Gastrocnemius medialis (tissue), 4 donors: Measurements from ENCODE around the gene RPA3.

Source experiments
- POLR2A ChIP-seq, 2 donors: fragments of 450-650 bp; IDR thresholded peaks; one replicate each; pipeline ENCODE4 v1.6.1; 2017; ENCODE audit warnings: antibody characterized with exemption in 2 of 2, mild to moderate bottlenecking in 2 of 2, moderate library complexity in 2 of 2
- TF ChIP-seq, protein P1 (sequence below), 5 experiments: fragments of 450-650 bp in 3 of 5; fragments of 200-600 bp in 2 of 5; sonication (generic) in 2 of 5; IDR thresholded peaks in 4 of 5; conservative IDR thresholded peaks in 1 of 5; 1 replicate in 4 of 5; 2 replicates in 1 of 5; pipeline ENCODE4 v1.5.1; 2016 to 2019; ENCODE audit warnings: antibody characterized with exemption in 5 of 5, mild to moderate bottlenecking in 3 of 5, moderate library complexity in 3 of 5

DNA sequence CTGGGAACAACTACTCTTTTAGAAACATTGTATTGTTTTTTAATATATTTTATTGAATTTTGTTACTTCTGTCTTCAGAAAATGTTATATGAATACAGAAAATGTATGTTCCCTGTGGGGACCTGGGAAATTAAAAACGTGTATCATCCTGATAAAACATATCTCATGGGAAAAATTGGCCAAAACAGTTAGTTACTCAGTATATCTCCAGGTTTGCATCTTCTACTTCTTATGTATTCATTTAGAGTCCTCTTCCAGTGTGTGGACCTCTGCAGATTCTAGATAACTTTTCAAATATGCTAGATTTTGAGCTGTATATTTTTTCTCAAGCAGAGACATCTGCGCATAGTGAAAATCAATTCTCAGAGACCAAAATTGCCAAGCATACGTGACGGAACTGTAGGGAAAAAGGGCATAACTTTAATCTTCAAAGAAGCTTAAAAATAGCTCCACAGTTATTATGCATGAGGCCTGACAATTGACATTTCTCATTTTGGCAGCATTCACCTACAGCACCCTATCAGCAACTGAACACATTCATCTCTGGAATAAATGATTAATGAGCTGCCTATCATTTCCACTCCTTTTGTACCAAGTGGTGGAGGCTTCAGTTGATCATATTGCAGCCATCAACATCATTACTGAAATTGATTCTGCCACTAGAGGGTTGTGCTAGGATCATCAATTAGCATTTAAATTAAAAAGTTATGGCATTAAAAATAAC, 104.2 kb downstream of the RPA3 start:
- TF ChIP-seq, protein P1, sequence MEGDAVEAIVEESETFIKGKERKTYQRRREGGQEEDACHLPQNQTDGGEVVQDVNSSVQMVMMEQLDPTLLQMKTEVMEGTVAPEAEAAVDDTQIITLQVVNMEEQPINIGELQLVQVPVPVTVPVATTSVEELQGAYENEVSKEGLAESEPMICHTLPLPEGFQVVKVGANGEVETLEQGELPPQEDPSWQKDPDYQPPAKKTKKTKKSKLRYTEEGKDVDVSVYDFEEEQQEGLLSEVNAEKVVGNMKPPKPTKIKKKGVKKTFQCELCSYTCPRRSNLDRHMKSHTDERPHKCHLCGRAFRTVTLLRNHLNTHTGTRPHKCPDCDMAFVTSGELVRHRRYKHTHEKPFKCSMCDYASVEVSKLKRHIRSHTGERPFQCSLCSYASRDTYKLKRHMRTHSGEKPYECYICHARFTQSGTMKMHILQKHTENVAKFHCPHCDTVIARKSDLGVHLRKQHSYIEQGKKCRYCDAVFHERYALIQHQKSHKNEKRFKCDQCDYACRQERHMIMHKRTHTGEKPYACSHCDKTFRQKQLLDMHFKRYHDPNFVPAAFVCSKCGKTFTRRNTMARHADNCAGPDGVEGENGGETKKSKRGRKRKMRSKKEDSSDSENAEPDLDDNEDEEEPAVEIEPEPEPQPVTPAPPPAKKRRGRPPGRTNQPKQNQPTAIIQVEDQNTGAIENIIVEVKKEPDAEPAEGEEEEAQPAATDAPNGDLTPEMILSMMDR (IDR thresholded peaks at IDR 0.05 in 4 of 5, conservative IDR thresholded peaks at IDR 0.05 in 1 of 5): no peak
- TF ChIP-seq POLR2A (IDR thresholded peaks at IDR 0.05): no peak
